GM21381 (cell line): Measurements from ENCODE around the gene MOB1B.
"Not testable (repeated sequence)": the region's sequence is repeated elsewhere in the genome, so short reads cannot be mapped to it uniquely, and the experiment has no call there.

Experiments
- ATAC-seq: cut with Tn5 transposase; IDR thresholded peaks from one replicate; pipeline ENCODE4 v1.9.1; 2021; ENCODE audit warnings: mild to moderate bottlenecking, moderate library complexity; ENCODE audit not compliant: unreplicated experiment

MOB1B gene

GRCh38 chr4:71005025-71005424 lies 102.9 kb downstream of the MOB1B start:
- not testable (repeated sequence) for ATAC-seq

- peak; percentile 83 for ATAC-seq
Observed at GRCh38 chr4:71006203-71006907, 104.2 kb downstream of the MOB1B start.

- no peak for ATAC-seq
Observed at GRCh38 chr4:71008196-71008595, 106.0 kb downstream of the MOB1B start.

- no peak for ATAC-seq
Observed at GRCh38 chr4:71009086-71009485, 106.9 kb downstream of the MOB1B start.

- ATAC-seq = no peak
Observed at GRCh38 chr4:71009890-71010588, 107.9 kb downstream of the MOB1B start.

- ATAC-seq = no peak
Observed at GRCh38 chr4:71011451-71011850, 109.3 kb downstream of the MOB1B start.

GRCh38 chr4:71017391-71017790 lies 115.2 kb downstream of the MOB1B start:
- ATAC-seq = not testable (repeated sequence)

- ATAC-seq = no peak
Observed at GRCh38 chr4:71020611-71021010, 118.4 kb downstream of the MOB1B start.

- no peak for ATAC-seq
Observed at GRCh38 chr4:71025654-71026053, 123.5 kb downstream of the MOB1B start.

GRCh38 chr4:71026086-71026485 lies 123.9 kb downstream of the MOB1B start:
- no peak for ATAC-seq

GRCh38 chr4:71027611-71028010 lies 125.4 kb downstream of the MOB1B start:
- no peak for ATAC-seq

GRCh38 chr4:71029504-71029903 lies 127.3 kb downstream of the MOB1B start:
- ATAC-seq = no peak

- not testable (repeated sequence) for ATAC-seq
Observed at GRCh38 chr4:71032106-71032505, 129.9 kb downstream of the MOB1B start.
